GM18511 (cell line): Measurements from ENCODE around the gene KCTD11.
A peak's percentile ranks its signal among the peaks of the same experiment; 100 is the strongest.
"Not testable (repeated sequence)": the region's sequence is repeated elsewhere in the genome, so short reads cannot be mapped to it uniquely, and the experiment has no call there.

Experiments
- ATAC-seq: cut with Tn5 transposase; IDR thresholded peaks from one replicate; pipeline ENCODE4 v1.9.1; 2021; ENCODE audit warnings: mild to moderate bottlenecking, moderate library complexity; ENCODE audit not compliant: unreplicated experiment

The KCTD11 gene

GRCh38 chr17:7322520-7323194, 29.3 kb upstream of the KCTD11 start:
- no peak for ATAC-seq

- no peak for ATAC-seq
These were observed 28.1 kb upstream of the KCTD11 start for GRCh38 chr17:7323731-7324437.

- no peak for ATAC-seq
These were observed 27.6 kb upstream of the KCTD11 start for GRCh38 chr17:7324438-7324779.

- ATAC-seq = no peak
These were observed 26.9 kb upstream of the KCTD11 start for GRCh38 chr17:7325031-7325528.

GRCh38 chr17:7326186-7326585, 25.8 kb upstream of the KCTD11 start:
- ATAC-seq = no peak

- ATAC-seq = no peak
These were observed 24.9 kb upstream of the KCTD11 start for GRCh38 chr17:7327056-7327455.

GRCh38 chr17:7327501-7327900, 24.5 kb upstream of the KCTD11 start:
- ATAC-seq = no peak

GRCh38 chr17:7328009-7328408, 24.0 kb upstream of the KCTD11 start:
- no peak for ATAC-seq

- ATAC-seq = peak; percentile 21
These were observed 23.1 kb upstream of the KCTD11 start, which contains the start of gene NEURL4 for GRCh38 chr17:7328840-7329373. TSS of gene NEURL4 (minus strand) at chr17:7329335. CDS start at chr17:7329312, 23 bp downstream.

- ATAC-seq = peak; percentile 64
These were observed 22.5 kb upstream of the KCTD11 start for GRCh38 chr17:7329374-7329996.

GRCh38 chr17:7329997-7330637, 21.8 kb upstream of the KCTD11 start:
- ATAC-seq = peak; percentile 57

- ATAC-seq = no peak
These were observed 21.3 kb upstream of the KCTD11 start for GRCh38 chr17:7330638-7331015.

- no peak for ATAC-seq
These were observed 19.9 kb upstream of the KCTD11 start for GRCh38 chr17:7332111-7332510.

- not testable (repeated sequence) for ATAC-seq
These were observed 19.3 kb upstream of the KCTD11 start for GRCh38 chr17:7332600-7333069.

- no peak for ATAC-seq
These were observed 16.9 kb upstream of the KCTD11 start for GRCh38 chr17:7334938-7335538.

- ATAC-seq = peak; percentile 18
These were observed 16.2 kb upstream of the KCTD11 start for GRCh38 chr17:7335765-7336164.

GRCh38 chr17:7336240-7337175, 15.5 kb upstream of the KCTD11 start, which contains the start of gene ACAP1:
TSS of gene ACAP1 (plus strand) at chr17:7336529. CDS start at chr17:7336735, 206 bp downstream.
- ATAC-seq = peak; percentile 78

GRCh38 chr17:7337600-7337999, 14.4 kb upstream of the KCTD11 start:
- ATAC-seq = not testable (repeated sequence)

- no peak for ATAC-seq
These were observed 11.8 kb upstream of the KCTD11 start for GRCh38 chr17:7340179-7340578.
